CD8-positive, alpha-beta memory T cell (primary cell): ENCODE measurements around the gene DUSP10. TPM values are rescaled to one million over a fixed set of nuclear protein-coding genes. Genes with fewer than 3 reads are reported as not detected.
A peak's percentile ranks its signal among the peaks of the same experiment; 100 is the strongest.

ENCODE experiments used
- CTCF ChIA-PET: fragments of 350-600 bp; sonication (Branson Sonifier 250); formaldehyde crosslinking; loops from one replicate; lab custom pipeline; 2021; ENCODE audit warnings: antibody characterized with exemption; lab: Charles Lee
- POLR2A ChIA-PET: fragments of 350-600 bp; sonication (Branson Sonifier 250); formaldehyde crosslinking; loops from one replicate; lab custom pipeline; 2021; ENCODE audit warnings: antibody characterized with exemption; lab: Charles Lee
- DNase-seq, 5 donors: peaks; one replicate each; pipeline versions ENCODE4 v3.0.0 to v3.0.0-alpha.2; 2020 to 2022; ENCODE audit warnings: mixed read lengths in 1 of 5
- H3K27ac ChIP-seq: one replicate; pipeline ENCODE4 v1.7.0; 2013; ENCODE audit warnings: low read depth, mild to moderate bottlenecking, low read length, moderate library complexity
- H3K27me3 ChIP-seq: 2 replicates; pipeline ENCODE4 v1.7.0; 2013; ENCODE audit warnings: low read length, mild to moderate bottlenecking; ENCODE audit not compliant: insufficient read depth, poor library complexity, severe bottlenecking
- H3K36me3 ChIP-seq: 2 replicates; pipeline ENCODE4 v1.7.0; 2013; ENCODE audit warnings: mild to moderate bottlenecking, low read length, moderate library complexity; ENCODE audit not compliant: insufficient read depth
- H3K4me1 ChIP-seq: 2 replicates; pipeline ENCODE4 v1.7.0; 2013; ENCODE audit warnings: mild to moderate bottlenecking, low read length, moderate library complexity; ENCODE audit not compliant: insufficient read depth
- H3K4me3 ChIP-seq: 2 replicates; pipeline ENCODE4 v1.7.0; 2013; ENCODE audit warnings: mild to moderate bottlenecking, low read length
- H3K9me3 ChIP-seq: 2 replicates; pipeline ENCODE4 v1.7.0; 2013; ENCODE audit warnings: mild to moderate bottlenecking, low read length
- H3K27ac Mint-ChIP-seq, 8 donors: one replicate each; pipeline ENCODE4 v1.8.0; 2020 to 2021; ENCODE audit warnings: mixed read lengths in 8 of 8, mild to moderate bottlenecking in 6 of 8, inconsistent platforms in 3 of 8, moderate library complexity in 3 of 8
- H3K27me3 Mint-ChIP-seq, 2 donors: one replicate each; pipeline ENCODE4 v1.8.0; 2020 to 2021; ENCODE audit warnings: mixed read lengths in 2 of 2, mild to moderate bottlenecking in 1 of 2, moderate library complexity in 1 of 2
- H3K36me3 Mint-ChIP-seq, 3 donors: one replicate each; pipeline ENCODE4 v1.8.0; 2020 to 2021; ENCODE audit warnings: mixed read lengths in 3 of 3, inconsistent platforms in 1 of 3, mild to moderate bottlenecking in 1 of 3
- H3K4me1 Mint-ChIP-seq, 3 donors: one replicate each; pipeline ENCODE4 v1.8.0; 2020 to 2021; ENCODE audit warnings: mixed read lengths in 3 of 3, inconsistent platforms in 1 of 3, mild to moderate bottlenecking in 1 of 3
- H3K4me3 Mint-ChIP-seq, 7 donors: one replicate each; pipeline ENCODE4 v1.8.0; 2020 to 2021; ENCODE audit warnings: mixed read lengths in 7 of 7, mild to moderate bottlenecking in 6 of 7, moderate library complexity in 4 of 7, inconsistent platforms in 2 of 7
- H3K9me3 Mint-ChIP-seq, 5 donors: one replicate each; pipeline ENCODE4 v1.8.0; 2020 to 2022; ENCODE audit warnings: mixed read lengths in 5 of 5, mild to moderate bottlenecking in 3 of 5, moderate library complexity in 2 of 5, inconsistent platforms in 1 of 5
- polyA plus RNA-seq: library from polyadenylated mRNA; unstranded; fragments of 300-500 nt; fragmentation: Illumina TruSeq; gene quantifications from one replicate; pipeline ENCODE4 v1.2.3, GENCODE V29; 2021
- total RNA-seq, 2 experiments: library from RNA; stranded (reverse); gene quantifications; one replicate each; pipeline ENCODE4 v1.2.3, GENCODE V29; 2021

The DUSP10 gene
- total and polyA plus RNA-seq, 3 experiments from 2014 or later = 8.0 to 25.4 (median 23.7) TPM

DNA sequence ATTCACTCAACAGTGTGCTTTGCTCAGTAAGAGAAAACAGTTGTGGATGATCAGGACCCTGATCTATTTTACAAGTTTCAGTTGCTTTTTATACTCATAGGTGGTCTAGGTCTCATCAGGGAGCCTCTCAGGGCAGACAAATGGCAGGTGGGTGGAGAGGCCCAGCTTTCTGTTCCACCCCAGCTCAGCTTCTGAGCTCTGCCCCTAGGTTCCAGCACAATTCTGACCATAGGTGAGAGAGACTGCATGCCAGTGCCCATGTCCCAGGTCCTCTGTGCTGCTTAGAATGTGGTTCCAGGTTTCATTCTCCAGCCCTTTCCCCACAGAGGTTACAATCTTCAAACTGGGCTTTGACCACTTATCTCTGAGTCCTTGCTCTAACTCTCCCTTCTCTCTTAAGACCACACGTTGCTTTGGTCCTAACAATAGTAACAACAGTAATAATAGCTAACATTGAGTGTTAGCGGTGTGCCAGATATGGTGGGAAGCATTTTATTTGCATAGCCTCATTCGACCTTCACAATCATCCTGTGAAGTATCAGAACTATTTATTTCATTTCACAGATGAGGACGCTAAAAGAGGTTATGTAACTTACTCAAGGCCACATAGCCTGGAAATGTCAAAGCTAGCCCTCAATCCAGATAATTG lies 19.6 kb upstream of the DUSP10 start:
- no peaks in the 10 kb centered on the region for H3K4me1 ChIP-seq
- H3K9me3 ChIP-seq = no peaks in the 10 kb centered on the region
- no peak overlapping the region for H3K4me3 ChIP-seq
- Mint-ChIP-seq H3K4me3 (no peak overlapping the region), H3K36me3 (no peaks in the 10 kb centered on the region), H3K27me3 (no peaks in the 10 kb centered on the region), H3K9me3 (no peaks in the 10 kb centered on the region), H3K27ac (peak overlapping the region in 1 of 8 donors; percentile 67), H3K4me1 (peaks cover 0 to 8% (median 2%) of the 10 kb centered on the region in 3 donors)
- H3K27me3 ChIP-seq = no peaks in the 10 kb centered on the region
- no peak overlapping the region for H3K27ac ChIP-seq
- CTCF ChIA-PET = no interaction called here
- POLR2A ChIA-PET = no interaction called here
- no peak for DNase-seq
- H3K36me3 ChIP-seq = no peaks in the 10 kb centered on the region

GRCh38 chr1:221760911-221761310 lies 19.0 kb upstream of the DUSP10 start:
- H3K4me3 ChIP-seq = no peak overlapping the region
- Mint-ChIP-seq H3K4me3 (no peak overlapping the region), H3K27me3 (no peaks in the 10 kb centered on the region), H3K4me1 (peaks cover 0 to 8% (median 2%) of the 10 kb centered on the region in 3 donors), H3K27ac (peak overlapping the region in 1 of 8 donors; percentile 67), H3K9me3 (no peaks in the 10 kb centered on the region), H3K36me3 (no peaks in the 10 kb centered on the region)
- H3K27ac ChIP-seq = no peak overlapping the region
- H3K9me3 ChIP-seq = no peaks in the 10 kb centered on the region
- H3K36me3 ChIP-seq = no peaks in the 10 kb centered on the region
- H3K27me3 ChIP-seq = no peaks in the 10 kb centered on the region
- POLR2A ChIA-PET = no interaction called here
- CTCF ChIA-PET = no interaction called here
- no peak for DNase-seq
- H3K4me1 ChIP-seq = no peaks in the 10 kb centered on the region

GRCh38 chr1:221759436-221759835 lies 17.5 kb upstream of the DUSP10 start:
- Mint-ChIP-seq H3K4me1 (peaks cover 6 to 14% (median 7%) of the 10 kb centered on the region in 3 donors), H3K9me3 (no peaks in the 10 kb centered on the region), H3K27ac (no peak overlapping the region), H3K36me3 (no peaks in the 10 kb centered on the region), H3K27me3 (peaks cover 0 to 2% of the 10 kb centered on the region in 2 donors), H3K4me3 (no peak overlapping the region)
- Histone ChIP-seq H3K4me3 (no peak overlapping the region), H3K9me3 (no peaks in the 10 kb centered on the region), H3K36me3 (no peaks in the 10 kb centered on the region), H3K27ac (no peak overlapping the region), H3K27me3 (no peaks in the 10 kb centered on the region), H3K4me1 (no peaks in the 10 kb centered on the region)
- DNase-seq = no peak
- ChIA-PET POLR2A (no interaction called here), CTCF (no interaction called here)

DNA sequence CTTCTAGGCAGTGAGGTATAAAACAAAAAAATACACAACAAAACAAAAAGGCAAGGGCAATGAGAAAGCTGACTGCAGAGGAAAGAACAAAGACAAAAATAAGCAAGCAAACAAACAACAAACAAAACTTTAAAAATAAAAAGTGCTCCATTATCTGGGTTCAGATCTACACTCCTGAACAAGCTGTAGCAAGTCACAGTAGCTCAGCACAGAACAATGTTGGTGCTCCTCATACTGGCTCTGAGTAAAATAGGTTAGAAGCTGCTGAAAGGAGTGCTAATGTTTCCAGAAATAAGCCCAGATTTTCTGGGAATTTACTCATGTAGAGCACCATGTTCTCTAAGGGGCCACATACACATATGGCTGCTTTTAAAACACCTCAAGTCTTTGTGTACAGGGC lies 16.6 kb upstream of the DUSP10 start:
- H3K27me3 ChIP-seq = no peaks in the 10 kb centered on the region
- no peaks in the 10 kb centered on the region for H3K9me3 ChIP-seq
- H3K36me3 ChIP-seq = no peaks in the 10 kb centered on the region
- ChIA-PET POLR2A (no interaction called here), CTCF (no interaction called here)
- Mint-ChIP-seq H3K27ac (no peak overlapping the region), H3K27me3 (peaks cover 0 to 4% of the 10 kb centered on the region in 2 donors), H3K4me3 (no peak overlapping the region), H3K36me3 (no peaks in the 10 kb centered on the region), H3K9me3 (no peaks in the 10 kb centered on the region), H3K4me1 (peaks cover 13 to 22% (median 14%) of the 10 kb centered on the region in 3 donors)
- no peaks in the 10 kb centered on the region for H3K4me1 ChIP-seq
- no peak overlapping the region for H3K4me3 ChIP-seq
- DNase-seq = no peak
- no peak overlapping the region for H3K27ac ChIP-seq

DNA sequence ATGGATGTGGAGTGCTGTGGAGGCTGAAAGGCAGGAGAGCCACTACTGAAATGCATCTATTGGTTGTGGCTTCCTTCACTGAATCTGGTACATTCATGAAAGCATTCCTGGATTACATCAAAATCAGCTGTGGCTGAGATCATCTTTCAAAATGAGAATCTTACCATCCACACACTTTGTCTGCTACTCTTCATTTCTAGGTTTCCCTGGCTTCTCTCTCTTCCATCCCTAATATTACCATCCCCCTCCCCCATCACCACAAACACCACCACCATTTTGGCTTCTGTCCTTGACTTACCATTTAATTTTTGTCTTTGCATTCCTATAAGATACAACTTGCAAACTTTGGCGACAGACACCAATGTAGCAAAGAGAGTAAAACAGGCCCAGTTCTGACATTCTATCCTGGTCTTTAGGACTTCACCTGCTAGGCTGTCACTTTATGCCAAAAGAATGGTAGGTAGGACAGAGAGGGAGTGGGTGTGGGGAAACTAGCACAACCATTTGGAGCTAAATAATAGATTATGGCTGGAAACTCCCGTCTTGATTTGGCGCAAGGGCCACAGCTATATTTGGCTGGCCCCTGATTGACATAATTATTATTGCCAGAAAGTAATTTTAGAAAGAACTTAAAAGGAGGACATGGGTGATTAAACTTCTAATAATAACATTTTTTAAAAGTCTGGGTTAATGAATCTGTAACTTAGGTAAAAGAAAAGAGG lies 15.1 kb upstream of the DUSP10 start:
- ChIA-PET POLR2A (no interaction called here), CTCF (no interaction called here)
- Mint-ChIP-seq H3K27ac (peak overlapping the region in 1 of 8 donors; percentile 38), H3K9me3 (no peaks in the 10 kb centered on the region), H3K4me1 (peaks cover 13 to 22% (median 14%) of the 10 kb centered on the region in 3 donors), H3K36me3 (peaks cover 0 to 8% (median 0%) of the 10 kb centered on the region in 3 donors), H3K27me3 (peaks cover 3 to 4% of the 10 kb centered on the region in 2 donors), H3K4me3 (no peak overlapping the region)
- no peak overlapping the region for H3K4me3 ChIP-seq
- no peak overlapping the region for H3K27ac ChIP-seq
- no peaks in the 10 kb centered on the region for H3K9me3 ChIP-seq
- no peaks in the 10 kb centered on the region for H3K27me3 ChIP-seq
- no peaks in the 10 kb centered on the region for H3K4me1 ChIP-seq
- no peak for DNase-seq
- H3K36me3 ChIP-seq = no peaks in the 10 kb centered on the region

DNA sequence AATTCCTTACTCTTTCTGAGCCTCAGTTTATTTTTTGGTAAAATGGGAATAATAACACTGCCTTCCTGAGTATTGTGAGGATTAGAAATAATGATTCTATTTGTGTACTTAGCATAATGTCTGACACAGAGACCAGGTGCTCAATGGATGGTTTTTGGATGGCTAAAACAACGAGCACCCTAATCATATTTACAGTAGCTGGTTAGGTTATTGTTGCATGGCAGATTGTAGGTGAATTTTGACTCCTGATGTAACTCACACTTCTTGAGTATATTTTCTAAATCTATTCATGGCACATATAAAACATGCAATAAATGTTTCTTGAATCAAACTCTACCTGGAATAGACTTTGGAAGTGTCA lies 11.9 kb upstream of the DUSP10 start:
- H3K9me3 ChIP-seq = no peaks in the 10 kb centered on the region
- ChIA-PET POLR2A (no interaction called here), CTCF (no interaction called here)
- no peaks in the 10 kb centered on the region for H3K4me1 ChIP-seq
- Mint-ChIP-seq H3K36me3 (peaks cover 0 to 11% (median 0%) of the 10 kb centered on the region in 3 donors), H3K4me1 (peaks cover 11 to 14% (median 14%) of the 10 kb centered on the region in 3 donors), H3K27ac (peak overlapping the region in 1 of 8 donors; percentile 83), H3K27me3 (peaks cover 3 to 4% of the 10 kb centered on the region in 2 donors), H3K9me3 (no peaks in the 10 kb centered on the region), H3K4me3 (peak overlapping the region in 4 of 7 donors; percentile 70 to 84 (median 80))
- H3K36me3 ChIP-seq = no peaks in the 10 kb centered on the region
- no peak for DNase-seq
- H3K27ac ChIP-seq = no peak overlapping the region
- H3K27me3 ChIP-seq = no peaks in the 10 kb centered on the region
- no peak overlapping the region for H3K4me3 ChIP-seq

DNA sequence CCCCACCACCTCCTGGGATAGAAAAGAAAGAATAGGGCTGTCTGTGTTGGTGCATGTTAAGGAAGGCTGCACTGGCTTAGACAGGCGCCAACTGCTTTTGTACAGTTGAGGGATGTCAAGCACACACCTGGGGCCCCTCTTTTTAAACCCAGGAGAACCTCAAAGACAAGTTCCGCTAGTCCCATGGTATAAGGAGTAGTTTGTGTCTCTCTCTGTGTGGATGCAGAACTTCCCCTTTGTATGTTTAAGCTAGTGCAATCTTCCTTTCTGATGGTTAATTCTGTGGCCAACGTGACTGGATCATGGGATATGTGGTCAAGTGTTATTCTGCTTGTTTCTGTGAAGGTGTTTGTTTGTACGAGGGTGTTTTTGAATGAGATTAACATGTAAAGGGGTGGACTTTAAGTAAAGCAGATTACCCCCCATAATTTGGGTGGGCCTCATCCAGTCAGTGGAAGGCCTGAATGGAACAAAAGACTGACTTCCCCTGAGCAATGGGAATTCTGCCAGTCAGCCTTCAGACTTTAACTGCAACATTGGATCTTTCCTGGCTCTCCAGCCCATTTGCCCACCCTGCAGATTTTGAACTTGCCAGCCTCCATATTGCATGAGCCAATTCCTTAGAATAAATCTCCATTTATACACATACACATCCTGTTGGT lies 9.5 kb upstream of the DUSP10 start:
- Mint-ChIP-seq H3K27me3 (peaks cover 3 to 4% of the 10 kb centered on the region in 2 donors), H3K9me3 (no peaks in the 10 kb centered on the region), H3K4me3 (no peak overlapping the region), H3K27ac (no peak overlapping the region), H3K36me3 (peaks cover 0 to 11% (median 0%) of the 10 kb centered on the region in 3 donors), H3K4me1 (peaks cover 11 to 14% (median 14%) of the 10 kb centered on the region in 3 donors)
- Histone ChIP-seq H3K27ac (no peak overlapping the region), H3K4me1 (no peaks in the 10 kb centered on the region), H3K27me3 (no peaks in the 10 kb centered on the region), H3K9me3 (no peaks in the 10 kb centered on the region), H3K4me3 (no peak overlapping the region), H3K36me3 (no peaks in the 10 kb centered on the region)
- no peak for DNase-seq
- ChIA-PET POLR2A (no interaction called here), CTCF (no interaction called here)

DNA sequence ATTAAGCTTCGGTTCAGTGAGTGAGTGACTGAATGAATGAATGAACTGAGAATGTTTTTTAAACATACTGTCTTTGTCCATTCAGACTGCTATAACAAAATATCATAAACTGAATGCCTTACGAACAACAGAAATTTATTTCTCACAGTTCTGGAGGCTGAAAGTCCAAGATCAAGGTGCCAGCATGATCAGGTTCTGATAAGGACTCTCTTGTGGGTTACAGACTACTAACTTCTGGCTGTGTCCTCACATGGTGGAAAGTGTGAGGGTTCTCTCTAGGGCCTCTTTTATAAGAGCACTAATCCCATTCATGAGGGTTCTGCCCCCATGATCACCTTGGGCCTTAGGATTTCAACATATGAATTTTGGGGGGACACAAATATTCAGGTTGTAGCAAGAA lies 7.1 kb upstream of the DUSP10 start:
- no peaks in the 10 kb centered on the region for H3K36me3 ChIP-seq
- no peaks in the 10 kb centered on the region for H3K4me1 ChIP-seq
- no peak overlapping the region for H3K4me3 ChIP-seq
- peaks cover 3 to 4% (median 4%) of the 10 kb centered on the region in 3 donors for H3K4me1 Mint-ChIP-seq
- POLR2A ChIA-PET = no interaction called here
- H3K36me3 Mint-ChIP-seq = peaks cover 0 to 11% (median 0%) of the 10 kb centered on the region in 3 donors
- CTCF ChIA-PET = no interaction called here
- no peaks in the 10 kb centered on the region for H3K9me3 Mint-ChIP-seq
- no peak overlapping the region for H3K4me3 Mint-ChIP-seq
- no peak overlapping the region for H3K27ac ChIP-seq
- H3K9me3 ChIP-seq = no peaks in the 10 kb centered on the region
- H3K27me3 ChIP-seq = no peaks in the 10 kb centered on the region
- H3K27ac Mint-ChIP-seq = no peak overlapping the region
- no peak for DNase-seq
- H3K27me3 Mint-ChIP-seq = peaks cover 0 to 3% of the 10 kb centered on the region in 2 donors
